ENCODE measurements around the gene SPOCK3. TPM values are rescaled to one million over a fixed set of nuclear protein-coding genes. Genes with fewer than 3 reads are reported as not detected.

Gene SPOCK3
- total RNA-seq, 4 donors from 2014 or later = not detected

DNA sequence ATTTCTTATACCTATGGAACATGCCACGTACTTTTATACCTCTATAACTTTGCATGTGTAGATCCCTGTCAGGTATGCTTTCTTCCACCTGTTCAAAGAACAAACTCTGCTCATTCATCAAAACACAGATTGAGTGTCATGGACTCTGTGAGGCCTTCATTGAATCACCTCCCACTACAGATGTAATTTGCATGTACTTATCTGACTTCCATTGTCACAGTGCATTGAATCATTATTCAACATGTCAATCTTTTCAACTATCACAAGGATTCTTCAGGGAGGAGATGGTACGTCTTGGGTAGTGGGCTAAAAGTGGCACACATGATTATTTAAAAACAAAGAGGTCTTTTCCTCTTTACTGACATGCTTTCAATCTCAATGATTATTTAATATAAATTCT is 24.1 kb downstream of the SPOCK3 start:
- Histone ChIP-seq H3K27ac (no peak overlapping the region), H3K27me3 (no peaks in the 10 kb centered on the region), H3K36me3 (no peaks in the 10 kb centered on the region), H3K4me1 (no peaks in the 10 kb centered on the region), H3K9me3 (no peaks in the 10 kb centered on the region), H3K4me3 (replicated peaks in 1 of 3) (no peak overlapping the region)
- TF ChIP-seq POLR2A (IDR thresholded peaks at IDR 0.05) = no peak
- TF ChIP-seq, protein P1, sequence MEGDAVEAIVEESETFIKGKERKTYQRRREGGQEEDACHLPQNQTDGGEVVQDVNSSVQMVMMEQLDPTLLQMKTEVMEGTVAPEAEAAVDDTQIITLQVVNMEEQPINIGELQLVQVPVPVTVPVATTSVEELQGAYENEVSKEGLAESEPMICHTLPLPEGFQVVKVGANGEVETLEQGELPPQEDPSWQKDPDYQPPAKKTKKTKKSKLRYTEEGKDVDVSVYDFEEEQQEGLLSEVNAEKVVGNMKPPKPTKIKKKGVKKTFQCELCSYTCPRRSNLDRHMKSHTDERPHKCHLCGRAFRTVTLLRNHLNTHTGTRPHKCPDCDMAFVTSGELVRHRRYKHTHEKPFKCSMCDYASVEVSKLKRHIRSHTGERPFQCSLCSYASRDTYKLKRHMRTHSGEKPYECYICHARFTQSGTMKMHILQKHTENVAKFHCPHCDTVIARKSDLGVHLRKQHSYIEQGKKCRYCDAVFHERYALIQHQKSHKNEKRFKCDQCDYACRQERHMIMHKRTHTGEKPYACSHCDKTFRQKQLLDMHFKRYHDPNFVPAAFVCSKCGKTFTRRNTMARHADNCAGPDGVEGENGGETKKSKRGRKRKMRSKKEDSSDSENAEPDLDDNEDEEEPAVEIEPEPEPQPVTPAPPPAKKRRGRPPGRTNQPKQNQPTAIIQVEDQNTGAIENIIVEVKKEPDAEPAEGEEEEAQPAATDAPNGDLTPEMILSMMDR (IDR thresholded peaks at IDR 0.05) = no peak
- WGBS, 2 donors = 85 to 86% methylated on average over 2 of the region's 2 CpGs
- intact Hi-C loops (cut with DNase I) = no loop called here
- DNase-seq = no peak

DNA sequence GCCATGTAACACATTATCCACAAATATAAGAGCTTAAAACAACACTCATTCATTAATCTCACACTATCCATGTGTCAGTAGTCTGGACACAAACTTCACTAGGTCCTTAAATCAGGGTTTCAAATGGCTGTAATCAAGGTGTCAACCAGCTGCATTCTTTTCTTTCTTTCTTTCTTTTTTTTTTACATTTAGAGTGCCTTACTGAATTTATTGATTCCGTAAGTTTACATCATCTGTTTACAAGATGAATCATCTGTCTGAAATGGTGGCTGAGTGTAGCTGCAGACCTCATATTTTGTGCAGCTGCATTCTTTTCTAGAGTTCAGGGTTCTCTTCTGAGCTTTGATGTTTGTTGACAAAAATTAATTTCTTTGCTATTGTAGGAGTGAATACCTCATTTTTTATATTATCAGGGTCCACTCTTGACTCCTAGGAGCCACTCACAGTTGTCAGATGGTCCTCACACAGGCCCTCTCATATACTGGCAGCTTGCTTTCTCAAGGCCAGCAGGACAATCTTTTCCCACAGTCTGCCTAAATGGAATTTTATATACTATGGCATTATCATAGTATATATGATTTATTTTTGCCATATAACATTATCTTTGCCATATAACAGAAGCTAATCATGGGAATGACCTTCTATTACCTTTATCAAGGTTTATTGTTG is 37.8 kb downstream of the SPOCK3 start:
- H3K4me1 ChIP-seq = no peaks in the 10 kb centered on the region
- WGBS, 2 donors = 82 to 85% methylated on average over 1 of the region's 1 CpG
- no peaks in the 10 kb centered on the region for H3K9me3 ChIP-seq
- H3K36me3 ChIP-seq = no peaks in the 10 kb centered on the region
- no peak for TF ChIP-seq POLR2A (IDR thresholded peaks at IDR 0.05)
- TF ChIP-seq, protein P1 (IDR thresholded peaks at IDR 0.05) = no peak
- no peak overlapping the region for H3K27ac ChIP-seq
- no peak for DNase-seq
- intact Hi-C loops (cut with DNase I) = no loop called here
- no peaks in the 10 kb centered on the region for H3K27me3 ChIP-seq
- H3K4me3 ChIP-seq (replicated peaks in 1 of 3) = no peak overlapping the region

DNA sequence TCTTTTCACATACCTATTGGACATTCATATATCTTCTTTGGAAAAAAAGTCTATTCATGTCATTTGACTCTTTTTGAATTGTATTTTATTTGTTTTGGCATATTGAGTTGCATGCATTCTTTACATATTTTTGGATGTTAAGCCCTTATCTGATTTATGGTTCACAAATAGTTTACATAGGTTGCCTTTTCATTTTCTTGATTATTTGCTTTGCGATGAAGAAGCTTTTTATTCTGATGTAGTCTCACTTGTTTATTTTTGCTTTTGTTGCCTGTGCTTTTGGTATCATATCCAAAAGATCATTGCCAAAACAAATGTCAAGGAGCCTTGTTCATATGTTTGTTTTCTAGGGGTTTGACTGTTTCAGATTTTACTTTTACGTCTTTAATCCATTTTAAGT is 43.9 kb downstream of the SPOCK3 start:
- no peaks in the 10 kb centered on the region for H3K27me3 ChIP-seq
- H3K36me3 ChIP-seq = no peaks in the 10 kb centered on the region
- H3K4me3 ChIP-seq (replicated peaks in 1 of 3) = no peak overlapping the region
- intact Hi-C loops (cut with DNase I) = no loop called here
- H3K4me1 ChIP-seq = no peaks in the 10 kb centered on the region
- 94 to 95% methylated on average over 2 of the region's 2 CpGs for WGBS, 2 donors
- DNase-seq = no peak
- H3K9me3 ChIP-seq = no peaks in the 10 kb centered on the region
- no peak overlapping the region for H3K27ac ChIP-seq
- no peak for TF ChIP-seq POLR2A (IDR thresholded peaks at IDR 0.05)
- TF ChIP-seq, protein P1 (IDR thresholded peaks at IDR 0.05) = no peak

DNA sequence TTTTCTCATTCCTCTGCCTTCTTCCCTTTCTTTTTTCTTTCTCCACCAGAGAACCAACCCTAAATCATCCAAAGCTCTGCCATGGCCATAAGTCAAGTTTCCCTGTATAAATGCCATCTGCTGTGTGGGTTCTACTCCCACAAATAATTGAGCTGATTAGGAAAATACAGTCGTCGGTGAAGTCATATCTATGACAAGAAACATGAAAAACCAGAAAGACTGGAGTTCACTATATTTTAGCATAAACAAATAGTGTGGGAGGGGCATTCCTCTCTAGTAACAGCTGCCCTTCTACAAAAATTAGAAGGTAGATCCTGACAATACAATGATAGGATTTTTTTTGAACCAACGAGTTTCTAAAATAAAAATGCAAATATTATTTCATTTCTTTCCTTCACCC is 48.8 kb downstream of the SPOCK3 start:
- no peak for DNase-seq
- intact Hi-C loops (cut with DNase I) = no loop called here
- H3K36me3 ChIP-seq = no peaks in the 10 kb centered on the region
- no peaks in the 10 kb centered on the region for H3K9me3 ChIP-seq
- no peak overlapping the region for H3K27ac ChIP-seq
- H3K4me3 ChIP-seq (replicated peaks in 1 of 3) = no peak overlapping the region
- H3K27me3 ChIP-seq = no peaks in the 10 kb centered on the region
- TF ChIP-seq POLR2A (IDR thresholded peaks at IDR 0.05) = no peak
- TF ChIP-seq, protein P1 (IDR thresholded peaks at IDR 0.05) = no peak
- 83 to 84% methylated on average over 3 of the region's 3 CpGs for WGBS, 2 donors
- H3K4me1 ChIP-seq = no peaks in the 10 kb centered on the region

DNA sequence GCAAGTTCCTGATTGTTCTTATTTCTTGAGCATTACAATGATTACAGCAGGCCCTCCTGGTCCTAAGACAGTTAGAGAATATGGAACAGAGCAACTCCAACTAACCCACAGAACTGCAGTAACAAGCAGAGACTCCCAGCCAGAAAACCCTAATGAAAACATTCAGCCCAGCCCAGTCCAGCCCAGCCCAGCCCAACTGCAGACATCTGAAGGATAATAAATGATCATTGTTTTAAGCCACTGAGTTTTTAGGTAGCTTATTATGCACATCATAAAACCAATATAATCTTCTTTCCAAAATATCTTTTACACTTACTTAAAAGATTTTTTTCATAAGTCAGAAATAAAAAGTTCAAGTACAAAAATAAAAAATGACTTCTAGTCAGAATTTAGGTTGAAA is 51.3 kb downstream of the SPOCK3 start:
- Histone ChIP-seq H3K27me3 (no peaks in the 10 kb centered on the region), H3K36me3 (no peaks in the 10 kb centered on the region), H3K4me1 (no peaks in the 10 kb centered on the region), H3K4me3 (replicated peaks in 1 of 3) (no peak overlapping the region), H3K9me3 (no peaks in the 10 kb centered on the region), H3K27ac (no peak overlapping the region)
- intact Hi-C loops (cut with DNase I) = no loop called here
- TF ChIP-seq, protein P1 (IDR thresholded peaks at IDR 0.05) = no peak
- no peak for TF ChIP-seq POLR2A (IDR thresholded peaks at IDR 0.05)
- no peak for DNase-seq
